Stimulated activated CD8-positive, alpha-beta memory T cell treated with anti-CD3 and anti-CD28 coated beads, Interleukin-12 subunit alpha, Interleukin-12 subunit beta, amount 100 ng/mL, for 4 hours (primary cell): ENCODE measurements around the gene SORCS1.
"Not testable (repeated sequence)": the region's sequence is repeated elsewhere in the genome, so short reads cannot be mapped to it uniquely, and the experiment has no call there.

Experiments
- DNase-seq: peaks from one replicate; pipeline ENCODE4 v3.0.0-alpha.2; 2020; ENCODE audit warnings: low read depth

The SORCS1 gene

DNA sequence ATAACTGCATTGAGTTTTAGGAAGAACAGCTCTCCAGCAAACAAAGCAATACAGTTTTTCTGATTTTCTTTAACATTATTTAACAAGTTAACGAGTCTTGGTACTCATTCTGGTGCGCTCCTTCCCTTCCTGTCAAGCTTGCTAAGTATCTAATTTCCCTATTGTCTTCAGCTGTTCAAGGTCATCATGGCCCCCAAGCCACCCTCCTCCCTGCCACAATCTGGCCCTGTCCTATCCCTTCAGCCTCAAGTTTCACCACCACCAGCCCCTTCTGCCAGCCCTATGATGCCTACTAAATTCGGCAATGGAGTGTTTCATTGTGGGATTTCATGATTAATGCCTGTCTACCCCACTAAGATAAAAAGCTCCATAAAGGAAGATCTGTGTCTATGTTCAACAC lies 121.0 kb downstream of the SORCS1 start:
- DNase-seq, result no peak

DNA sequence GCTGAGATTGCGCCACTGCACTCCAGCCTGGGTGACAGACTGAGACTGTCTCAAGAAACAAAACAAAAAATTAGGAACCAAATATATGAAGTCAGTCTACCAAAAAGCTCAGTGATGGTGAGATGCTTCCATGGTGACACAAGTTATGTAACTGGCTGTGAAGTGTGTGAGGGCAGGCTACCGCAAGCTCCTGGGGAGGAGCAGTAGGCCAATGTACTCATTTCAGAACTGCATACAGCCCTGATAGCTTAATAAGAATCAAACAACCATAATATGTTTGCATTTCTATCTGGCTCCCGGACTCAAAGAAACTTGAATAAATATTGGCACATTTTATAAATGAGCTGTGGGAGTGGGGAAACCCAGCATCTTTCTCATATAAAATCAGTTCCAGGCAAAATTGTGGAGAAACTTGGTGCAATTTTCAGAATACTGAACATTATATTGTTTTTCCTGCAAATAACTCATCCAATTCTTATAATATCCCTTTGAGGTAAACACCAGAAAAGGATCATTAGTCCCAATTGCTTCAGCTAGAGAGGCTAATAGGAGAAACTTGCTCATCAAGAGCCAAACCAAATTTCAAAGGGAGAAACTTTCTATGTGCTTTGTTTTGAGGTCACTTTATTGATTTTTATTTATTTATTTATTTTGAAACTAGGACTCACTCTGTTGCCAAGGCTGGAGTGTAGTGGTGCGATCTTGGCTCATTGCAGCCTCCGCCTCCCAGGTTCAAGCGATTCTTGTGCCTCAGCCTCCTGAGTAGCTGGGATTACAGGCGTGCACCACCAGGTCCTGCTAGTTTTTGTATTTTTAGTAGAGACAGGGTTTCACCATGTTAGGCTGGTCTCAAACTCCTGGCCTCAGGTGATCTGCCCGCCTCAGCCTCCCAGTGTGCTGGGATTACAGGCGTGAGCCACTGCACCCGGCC lies 127.0 kb downstream of the SORCS1 start:
- DNase-seq, result no peak

- DNase-seq, result no peak
These were observed 130.6 kb downstream of the SORCS1 start for GRCh38 chr10:107033799-107034422.

GRCh38 chr10:107032700-107033401 lies 131.7 kb downstream of the SORCS1 start:
- no peak for DNase-seq

- DNase-seq, result no peak
These were observed 132.4 kb downstream of the SORCS1 start for GRCh38 chr10:107031931-107032699.

DNA sequence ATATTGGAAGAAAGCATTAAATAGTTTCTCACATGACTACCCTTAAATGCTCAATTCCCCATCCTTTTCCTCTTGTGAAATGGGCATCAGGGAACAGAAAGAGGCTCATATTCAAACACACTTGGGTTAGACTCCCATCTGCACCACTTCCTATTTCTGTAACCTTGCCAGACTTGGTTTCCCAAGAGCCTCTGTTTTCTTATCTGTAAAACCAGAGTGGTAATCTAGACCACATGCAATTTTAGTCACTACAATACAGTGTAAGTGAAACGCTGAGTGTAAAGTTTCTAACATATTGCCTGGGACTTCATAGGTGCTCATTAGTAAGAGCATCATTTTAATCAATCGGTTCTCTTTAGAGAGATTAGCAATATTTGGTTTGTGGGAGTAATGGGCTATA lies 136.3 kb downstream of the SORCS1 start:
- no peak for DNase-seq

- no peak for DNase-seq
These were observed 138.8 kb downstream of the SORCS1 start for GRCh38 chr10:107025676-107026075.

DNA sequence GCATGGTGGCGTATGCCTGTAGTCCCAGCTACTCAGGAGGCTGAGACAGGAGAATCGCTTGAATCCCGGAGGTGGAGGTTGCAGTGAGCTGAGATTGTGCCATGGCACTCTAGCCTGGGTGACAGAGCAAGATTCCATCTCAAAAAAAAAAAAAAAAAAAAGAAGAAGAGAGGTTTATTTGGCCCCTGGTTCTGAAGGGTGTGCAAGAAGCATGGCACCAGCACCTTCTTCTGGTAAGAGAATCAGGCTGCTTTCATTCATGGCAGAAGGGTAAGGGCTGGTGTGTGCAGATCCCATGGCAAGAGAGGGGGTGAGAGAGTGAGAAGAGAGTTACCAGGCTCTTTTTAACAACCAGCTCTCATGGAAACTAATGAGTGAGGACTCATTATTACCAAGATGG lies 140.5 kb downstream of the SORCS1 start:
- not testable (repeated sequence) for DNase-seq

DNA sequence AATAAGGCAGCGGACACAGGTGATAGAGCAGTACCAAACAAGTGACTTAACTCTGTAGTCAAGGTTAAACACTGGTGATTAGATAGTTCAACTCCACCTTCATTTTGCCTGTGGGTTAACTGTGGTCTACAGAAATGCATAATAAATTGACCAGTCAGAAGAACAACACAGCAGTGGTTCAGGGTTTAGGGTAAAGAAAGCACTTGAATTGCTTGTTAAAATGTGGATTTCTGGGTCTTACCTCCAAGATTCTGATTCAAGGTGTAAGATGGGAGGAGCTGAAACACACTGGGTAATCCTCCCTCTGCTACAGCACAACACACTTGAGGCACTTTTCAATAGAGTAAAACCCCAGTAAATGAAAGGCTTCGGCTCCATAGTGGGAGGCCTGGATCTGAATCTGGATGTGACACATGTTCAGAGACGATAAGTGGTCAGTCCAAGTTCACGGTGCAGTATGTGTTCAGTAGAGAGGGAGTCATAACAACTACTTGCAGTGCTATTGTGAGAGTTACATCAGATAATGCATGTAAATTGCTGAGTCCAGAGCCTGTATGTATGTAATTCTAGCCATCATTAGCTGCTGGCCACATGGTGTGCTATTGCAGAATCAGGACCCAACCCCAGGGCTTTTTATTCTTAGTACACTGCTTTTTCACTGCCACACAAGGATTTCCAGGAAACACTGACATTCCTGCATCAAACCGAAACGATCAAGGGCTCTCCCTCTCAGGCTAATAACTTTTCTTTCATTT lies 141.7 kb downstream of the SORCS1 start:
- no peak for DNase-seq

DNA sequence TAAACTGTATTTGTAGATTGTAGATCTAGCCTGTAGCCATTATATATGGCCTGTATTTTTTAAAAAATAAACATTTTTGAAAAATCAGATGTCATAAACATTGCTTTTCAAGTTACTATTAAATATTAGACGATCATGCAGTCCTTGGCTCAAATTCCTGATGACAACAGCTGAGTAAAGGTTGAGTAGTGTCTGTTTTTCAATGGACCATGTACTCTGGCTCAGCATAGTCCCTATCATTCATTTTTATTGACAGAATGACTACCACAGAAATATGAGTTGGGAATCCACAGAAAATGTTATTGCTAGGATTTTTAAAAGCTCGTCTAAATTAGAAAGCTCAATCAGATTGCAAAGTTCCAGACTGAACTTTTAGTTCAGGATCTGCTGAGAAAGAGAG lies 145.4 kb downstream of the SORCS1 start:
- no peak for DNase-seq

DNA sequence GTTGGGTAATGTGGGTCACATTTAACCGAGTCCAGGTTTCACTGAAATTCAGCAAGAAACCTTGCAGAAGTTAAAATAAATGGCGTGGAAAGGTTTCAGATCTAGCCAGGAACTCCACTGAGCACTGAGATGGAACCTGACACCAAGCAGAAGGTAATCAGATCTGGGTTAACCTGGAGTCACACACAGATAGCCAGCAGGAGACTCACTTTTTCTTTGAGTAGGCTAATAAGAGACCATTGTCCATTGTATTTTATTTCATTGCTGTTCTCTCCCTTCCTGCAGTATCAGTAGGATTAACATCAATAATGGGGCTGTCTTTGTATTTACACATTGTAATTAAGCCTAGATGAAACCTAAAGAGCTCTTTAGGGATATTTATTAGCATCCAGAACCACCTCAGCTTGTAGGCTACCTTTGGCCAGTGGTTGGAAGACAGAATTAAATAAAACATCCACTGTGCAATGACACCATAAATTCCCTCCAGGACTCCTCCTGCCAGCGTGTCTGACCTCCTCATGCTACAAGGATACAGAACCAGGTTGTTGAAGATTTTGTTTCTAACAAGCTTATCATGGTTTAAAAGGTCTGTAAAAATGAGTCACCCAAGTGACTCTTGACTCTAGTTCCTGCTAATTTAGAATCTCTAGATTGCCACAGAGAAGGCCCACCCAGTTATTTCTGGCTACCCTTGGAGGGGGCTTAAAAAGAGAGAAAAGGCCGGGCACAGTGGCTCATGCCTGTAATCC lies 151.1 kb downstream of the SORCS1 start:
- no peak for DNase-seq

DNA sequence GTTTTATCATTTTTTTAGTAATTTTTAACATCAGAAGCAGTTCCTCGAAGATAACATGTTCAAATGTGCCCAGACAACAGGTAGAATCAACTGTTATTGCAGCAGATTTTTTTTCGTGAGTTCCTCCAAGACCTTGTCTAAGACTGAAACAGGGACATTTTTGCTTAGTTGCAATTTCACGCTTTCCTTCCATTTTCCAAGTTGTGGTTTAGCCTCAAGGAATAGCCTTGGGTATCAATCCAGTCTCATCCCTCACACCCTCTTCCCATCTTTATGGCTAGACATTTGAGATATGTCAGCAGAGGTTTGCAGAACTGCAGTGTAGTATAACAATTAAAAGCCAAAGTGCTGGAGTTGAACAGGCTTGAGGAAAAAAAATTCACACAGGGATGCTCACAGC lies 152.5 kb downstream of the SORCS1 start:
- DNase-seq, result no peak

DNA sequence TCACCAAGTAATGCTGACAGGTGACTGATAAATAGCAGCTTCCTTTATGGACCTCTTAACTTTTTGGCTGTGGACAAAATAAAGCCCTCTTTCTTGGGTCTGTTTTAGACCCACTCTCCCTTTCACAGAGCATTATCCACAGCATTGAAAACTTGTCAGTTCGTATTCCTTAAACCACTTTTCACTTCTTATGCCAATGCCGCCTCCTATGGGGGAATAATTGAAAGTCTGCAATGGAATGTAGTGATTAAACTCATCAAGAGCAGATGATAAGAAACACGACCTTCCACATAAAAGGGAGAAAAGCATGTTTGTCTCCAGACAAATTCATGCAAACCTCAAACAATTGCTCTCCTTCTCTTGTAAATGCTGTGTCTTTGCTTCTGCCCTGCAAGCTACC lies 153.4 kb downstream of the SORCS1 start:
- no peak for DNase-seq

DNA sequence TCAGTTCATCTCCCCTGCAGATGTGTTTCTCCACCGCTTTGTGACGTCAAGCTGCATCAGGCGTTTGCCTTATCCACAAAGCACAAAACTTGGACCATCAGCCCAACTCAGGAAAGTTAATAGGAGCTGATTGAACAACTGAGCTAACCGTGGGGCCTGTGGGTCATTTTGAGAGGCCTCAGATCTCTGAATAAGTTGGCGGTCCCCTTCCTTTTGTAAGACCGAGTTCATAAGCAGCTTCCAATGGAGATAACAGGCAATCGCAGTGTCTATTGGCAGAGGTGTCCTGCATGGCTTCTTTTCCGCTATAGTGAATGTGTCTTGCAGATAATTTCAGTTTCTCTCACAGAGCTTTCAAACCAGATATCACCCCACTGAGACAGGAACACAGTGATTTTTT lies 154.0 kb downstream of the SORCS1 start:
- no peak for DNase-seq

DNA sequence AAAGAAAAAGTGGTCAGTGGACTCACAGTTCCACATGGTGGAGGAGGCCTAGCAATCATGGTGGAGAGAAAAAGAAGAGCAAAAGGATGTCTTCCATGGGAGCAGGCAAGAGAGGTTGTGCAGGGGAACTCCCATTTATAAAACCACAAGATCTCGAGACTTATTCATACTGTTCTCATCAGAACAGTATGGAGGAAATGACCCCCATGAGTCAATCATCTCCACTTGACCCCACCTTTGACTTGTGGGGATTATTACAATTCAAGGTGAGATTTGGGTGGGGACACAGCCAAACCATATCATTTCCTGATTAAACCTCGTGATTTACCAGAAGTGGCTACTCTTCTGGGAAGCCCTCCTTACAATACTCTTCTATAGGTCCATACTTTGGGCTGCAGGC lies 160.1 kb downstream of the SORCS1 start:
- DNase-seq, result no peak

- no peak for DNase-seq
These were observed 162.4 kb downstream of the SORCS1 start for GRCh38 chr10:107002068-107002467.

GRCh38 chr10:106999118-106999707 lies 165.3 kb downstream of the SORCS1 start:
- no peak for DNase-seq

GRCh38 chr10:106997721-106998120 lies 166.8 kb downstream of the SORCS1 start:
- no peak for DNase-seq

DNA sequence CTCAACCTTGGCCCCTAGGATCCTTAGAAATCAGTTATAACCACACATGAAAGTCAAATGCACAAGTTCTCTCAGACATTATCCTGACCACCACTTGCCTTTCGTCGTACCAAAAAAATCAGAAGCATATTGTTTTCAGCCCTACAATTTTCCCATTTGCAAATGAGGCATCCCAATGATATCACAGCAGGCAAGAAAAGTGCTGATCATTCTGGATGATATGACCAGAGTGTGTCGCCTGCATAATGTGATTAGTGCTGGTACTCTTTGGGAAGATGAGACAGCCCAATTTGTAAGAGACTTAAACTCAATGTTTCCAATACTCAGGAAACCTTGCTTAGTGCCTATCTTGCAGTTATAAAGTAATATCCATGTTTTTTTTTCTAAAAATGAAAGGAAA lies 168.0 kb downstream of the SORCS1 start:
- no peak for DNase-seq

DNA sequence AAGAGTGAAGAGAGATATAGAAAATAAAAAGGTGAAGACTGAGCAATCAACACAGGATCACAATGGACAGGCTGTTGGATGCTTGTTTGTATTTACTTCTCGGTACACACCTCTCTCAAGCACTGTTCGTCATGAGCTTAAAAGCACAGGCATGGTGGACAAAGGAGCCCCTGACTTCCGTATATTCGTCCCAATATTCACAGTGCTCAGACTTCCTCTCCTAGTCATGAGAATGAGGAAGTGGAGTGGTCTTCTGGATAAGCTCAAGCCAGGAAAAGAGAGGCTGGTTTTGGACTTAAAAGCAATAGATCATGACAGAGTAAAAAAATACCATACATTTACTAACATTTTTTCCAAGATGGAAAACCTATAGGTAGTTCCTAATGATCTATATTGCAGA lies 172.5 kb downstream of the SORCS1 start:
- DNase-seq, result no peak
